HG03139 (cell line): ENCODE data around the gene TMEM151B.

Source experiments
- ATAC-seq: cut with Tn5 transposase; IDR thresholded peaks from one replicate; pipeline ENCODE4 v1.9.1; 2021; ENCODE audit not compliant: unreplicated experiment

Gene TMEM151B

DNA sequence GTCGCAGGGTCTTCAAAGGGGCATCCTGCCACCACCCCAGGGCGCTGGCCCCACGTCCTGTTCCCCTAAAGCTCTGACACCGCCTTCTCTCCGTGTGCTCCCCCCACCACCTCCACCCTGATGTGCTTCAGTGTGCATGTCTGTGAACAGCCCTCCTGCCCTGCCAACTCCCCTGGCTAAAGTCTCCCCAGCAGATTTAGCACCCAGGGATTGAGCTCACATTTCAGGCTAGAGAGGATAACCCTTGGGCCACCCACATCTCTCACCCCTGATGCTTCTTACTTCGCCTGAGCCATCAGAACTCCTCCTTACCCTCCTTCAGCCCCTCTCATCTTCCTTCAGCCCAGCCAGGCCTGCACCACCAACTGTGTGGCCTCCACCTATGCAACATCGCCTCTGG lies 7.5 kb downstream of the TMEM151B start:
- ATAC-seq, result no peak

DNA sequence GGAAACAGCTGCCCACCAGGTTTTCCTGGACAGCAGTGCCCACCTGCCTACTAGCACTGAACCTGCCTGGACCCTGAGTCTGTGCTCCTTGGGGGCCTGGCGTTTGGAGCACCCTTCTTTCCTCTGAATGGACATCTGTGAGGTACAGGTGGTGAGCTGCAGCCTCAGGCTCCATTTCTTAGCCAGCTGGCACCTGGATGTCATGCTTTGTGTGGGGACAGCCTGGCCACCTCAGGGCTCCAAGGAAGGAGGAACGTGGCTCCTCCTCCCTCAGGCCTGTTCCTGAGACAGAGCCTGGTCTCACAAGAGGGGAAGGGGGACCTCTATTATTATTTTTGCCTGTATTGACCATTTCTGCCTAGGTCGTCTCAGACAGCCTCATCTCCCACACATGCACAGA lies 8.1 kb downstream of the TMEM151B start:
- no peak for ATAC-seq

DNA sequence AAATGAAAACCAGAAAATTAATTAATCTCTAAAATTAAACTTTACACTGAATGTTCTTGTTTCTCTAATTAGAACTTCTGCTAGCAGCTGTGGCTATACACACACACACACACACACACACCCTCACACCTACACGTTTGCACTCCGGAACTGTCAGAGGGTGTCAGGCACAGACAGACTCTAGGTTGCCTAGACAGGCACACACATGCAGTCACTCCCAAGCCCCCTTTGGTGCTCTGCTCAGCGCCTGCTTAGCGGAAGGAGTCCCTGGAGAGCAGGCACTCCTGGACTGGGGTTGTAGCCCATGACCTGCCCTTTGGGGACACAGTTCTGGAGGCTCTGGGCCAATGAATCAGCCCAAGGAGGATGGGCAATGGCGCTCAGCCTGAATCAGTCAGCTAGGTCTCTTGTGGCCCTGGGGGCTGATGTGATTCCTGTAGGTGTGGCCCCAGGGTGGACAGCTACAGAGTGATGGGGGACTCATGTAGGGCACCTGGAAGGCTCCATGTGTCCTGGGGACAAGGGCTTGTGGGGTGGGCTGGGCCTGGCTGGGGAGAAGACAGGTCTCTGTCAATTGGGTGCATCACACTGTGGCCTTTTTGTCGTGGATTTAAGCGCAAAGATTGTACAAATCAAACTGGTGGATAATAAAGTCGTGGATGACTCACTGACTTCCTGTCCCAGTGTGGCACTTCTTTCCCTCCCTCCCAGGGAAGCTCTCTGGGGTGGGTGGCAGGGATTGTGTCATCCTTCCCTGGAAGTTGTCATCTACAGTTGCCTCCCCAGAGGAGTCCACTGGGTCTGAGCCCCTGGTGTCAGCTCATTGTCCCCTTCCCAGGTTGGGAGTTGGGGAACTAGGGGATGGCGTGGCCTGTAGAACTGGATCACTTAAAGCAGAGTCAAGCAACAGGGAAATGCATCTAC lies 8.8 kb downstream of the TMEM151B start:
- no peak for ATAC-seq

DNA sequence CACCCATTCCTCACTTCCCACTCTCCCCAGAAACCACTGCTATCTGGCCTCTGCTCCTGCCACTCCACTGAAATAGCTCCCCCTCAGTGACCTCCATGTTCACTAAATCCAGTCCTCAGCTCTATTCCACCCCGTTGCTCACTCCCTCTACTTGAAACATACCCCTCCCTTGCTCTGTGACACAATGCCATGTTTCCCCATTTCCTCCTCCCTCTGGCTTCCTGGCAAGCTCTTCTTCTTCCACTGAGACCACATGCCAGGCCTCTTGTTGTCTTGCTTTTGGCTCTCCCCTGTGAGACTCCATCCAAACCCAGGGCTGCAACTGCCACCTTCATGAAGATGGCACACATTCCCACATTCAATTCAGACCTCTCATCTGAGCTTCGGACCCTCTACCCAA lies 13.9 kb downstream of the TMEM151B start:
- no peak for ATAC-seq

DNA sequence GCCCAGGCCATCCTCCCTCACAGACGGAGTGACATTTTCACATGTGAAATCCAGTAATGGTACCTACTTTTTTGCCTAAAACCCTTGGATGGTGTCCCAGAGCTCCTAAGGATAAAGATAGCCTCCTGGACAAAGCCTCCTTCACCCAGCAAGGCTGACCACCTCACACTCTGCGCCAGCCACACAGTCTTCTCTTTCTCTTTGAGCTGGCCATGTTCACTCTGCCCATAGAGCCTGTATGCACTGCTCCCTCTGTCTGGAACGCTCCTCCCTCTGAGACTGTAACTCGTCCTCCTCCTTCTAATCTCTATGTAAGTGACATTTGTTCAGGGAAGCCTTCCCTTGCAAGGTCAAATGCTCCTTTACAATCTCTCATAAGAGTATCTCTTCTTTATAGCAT lies 14.6 kb downstream of the TMEM151B start:
- no peak for ATAC-seq

DNA sequence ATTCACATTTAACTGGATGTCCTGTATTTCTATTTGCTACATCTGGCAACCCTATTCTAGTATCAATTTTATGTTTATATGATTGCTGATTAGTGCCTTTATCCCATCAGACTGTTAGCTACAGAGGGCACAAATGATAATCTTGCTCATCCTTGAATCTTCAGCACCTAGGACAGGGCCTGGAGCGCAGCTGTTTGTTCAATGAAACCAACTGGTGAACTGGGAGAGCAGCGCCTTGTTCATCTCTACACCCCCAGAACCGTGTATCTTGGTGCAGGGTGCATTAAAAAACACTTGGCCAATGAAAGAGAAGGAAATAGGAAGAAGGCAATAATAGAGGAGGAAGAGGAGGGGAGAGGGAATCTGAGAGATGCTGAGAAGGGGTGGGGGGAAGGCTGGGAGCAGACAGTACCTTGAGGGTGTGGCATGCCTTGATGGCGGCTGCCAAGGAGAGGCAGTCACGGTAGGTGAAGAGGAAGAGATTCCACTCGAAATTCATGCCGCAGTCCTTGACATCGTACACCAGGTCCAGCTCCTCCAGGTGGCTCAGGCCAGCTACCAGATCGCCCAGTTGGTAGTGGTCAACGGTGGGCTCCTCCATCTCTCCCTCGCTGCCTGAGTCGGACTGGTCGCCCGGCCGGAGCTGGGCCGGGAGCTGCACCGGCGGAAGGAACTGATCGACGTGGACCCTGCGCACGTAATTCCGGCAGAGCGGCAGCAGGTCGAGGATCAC lies 15.5 kb downstream of the TMEM151B start:
- no peak for ATAC-seq

DNA sequence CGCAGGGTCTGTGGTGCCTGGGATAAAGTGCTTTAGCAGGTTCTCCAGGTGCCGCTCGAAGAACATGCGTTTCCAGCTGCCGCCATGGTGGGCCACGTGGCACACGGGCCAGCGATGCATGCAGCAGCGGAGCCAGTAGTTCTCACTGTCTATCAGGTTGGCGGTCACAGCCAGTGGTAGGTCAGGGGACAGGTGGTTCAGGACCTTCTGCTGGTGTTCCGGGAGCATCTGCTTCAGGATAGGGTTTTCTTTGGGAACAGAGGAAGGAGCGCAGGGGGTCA lies 16.0 kb downstream of the TMEM151B start:
- ATAC-seq, result no peak

DNA sequence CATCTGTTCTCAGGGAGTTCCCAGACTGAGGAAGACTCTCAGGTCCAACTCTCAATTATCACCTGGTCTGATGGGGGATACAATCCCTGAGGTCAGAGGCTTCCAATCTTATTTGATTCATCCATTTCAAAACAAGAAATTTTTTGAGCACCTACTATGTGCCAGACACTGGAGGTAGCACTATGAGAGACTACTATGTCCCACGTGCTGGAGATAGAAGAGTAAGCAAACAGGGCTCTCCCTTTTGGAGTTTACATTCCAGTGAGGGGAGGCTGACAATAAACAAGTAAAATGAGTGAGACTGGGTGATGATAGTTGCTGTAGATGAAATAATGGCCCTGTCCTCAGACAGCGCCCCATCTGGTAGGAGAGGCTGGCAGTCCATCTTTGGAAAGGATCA lies 16.5 kb downstream of the TMEM151B start:
- ATAC-seq, result no peak

DNA sequence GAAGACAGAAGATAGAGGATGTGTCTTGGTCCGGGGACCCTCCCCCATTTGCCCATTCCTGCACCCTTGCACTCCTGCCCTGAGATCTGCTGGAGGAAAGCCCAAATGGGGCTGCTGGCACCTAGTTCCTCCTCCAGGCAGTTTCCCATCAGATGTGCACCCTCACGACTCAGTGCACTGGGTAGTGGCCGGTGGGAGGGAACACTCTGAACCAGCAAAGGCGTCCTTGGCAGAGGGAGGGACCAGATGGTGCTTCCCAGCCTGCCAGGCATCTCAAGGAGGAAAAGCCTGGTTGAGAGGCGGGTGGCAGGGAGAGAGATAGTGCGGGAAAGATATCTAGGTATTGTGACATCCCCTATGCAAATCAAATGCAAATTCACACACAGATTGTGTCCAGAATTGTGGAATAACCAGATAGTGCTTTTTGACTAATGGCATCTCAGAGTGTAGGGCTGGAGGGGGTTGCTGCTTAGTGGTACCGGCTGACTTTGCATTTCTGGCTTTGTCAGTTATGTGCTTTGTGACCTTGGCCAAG lies 19.5 kb downstream of the TMEM151B start:
- no peak for ATAC-seq

DNA sequence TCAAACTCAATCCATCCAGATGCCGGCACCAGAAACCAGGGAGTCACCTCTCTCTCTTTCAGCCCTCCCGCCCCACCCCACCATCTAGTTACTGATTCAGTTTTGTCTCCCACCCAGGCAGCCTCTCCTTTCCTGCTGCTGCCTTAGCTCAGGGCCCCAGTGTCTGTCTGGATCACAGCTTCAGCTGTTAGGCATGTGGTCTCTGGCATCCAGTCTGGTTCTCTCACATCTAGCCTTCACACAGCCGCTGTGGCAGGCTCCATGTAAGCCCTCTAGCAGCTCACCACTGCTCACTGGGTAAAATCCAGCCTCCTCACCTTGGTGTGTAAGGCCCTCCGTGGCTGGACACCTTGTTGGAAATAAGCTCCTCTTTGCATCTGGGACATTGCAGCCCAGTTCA lies 21.6 kb downstream of the TMEM151B start:
- ATAC-seq, result no peak

DNA sequence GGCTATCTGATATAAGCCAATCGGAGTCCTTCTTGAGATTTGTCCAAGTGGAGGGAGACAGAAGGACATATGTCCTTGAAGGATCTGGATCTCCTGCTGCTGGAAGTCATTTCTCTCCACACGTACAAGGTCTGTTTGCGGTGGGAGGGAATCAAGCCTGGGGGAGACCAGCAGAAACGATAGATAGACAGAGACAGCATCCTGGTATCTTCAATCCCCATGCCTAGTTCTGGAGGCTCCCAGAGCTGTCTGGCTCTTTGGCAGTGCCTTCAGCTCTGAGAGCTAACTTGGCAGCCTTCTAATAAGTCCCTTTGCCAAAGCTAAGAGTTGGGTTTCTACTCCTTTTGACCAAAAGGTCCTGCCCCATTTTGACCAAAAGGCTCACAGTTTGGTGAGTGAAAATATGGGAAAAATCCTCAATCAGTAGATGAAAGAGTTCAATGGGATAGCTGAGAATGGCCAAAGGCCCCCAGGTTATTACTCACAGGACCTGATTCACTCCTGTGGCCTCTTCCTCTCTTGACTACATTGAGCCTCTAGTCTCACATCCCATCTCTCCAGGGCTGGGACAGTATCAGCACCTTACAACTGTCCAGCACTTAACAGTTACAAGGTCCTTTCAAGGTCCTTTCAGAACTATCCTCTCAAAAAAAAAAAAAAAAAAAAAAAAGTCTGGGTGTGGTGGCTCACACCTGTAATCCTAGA lies 22.6 kb downstream of the TMEM151B start:
- no peak for ATAC-seq

DNA sequence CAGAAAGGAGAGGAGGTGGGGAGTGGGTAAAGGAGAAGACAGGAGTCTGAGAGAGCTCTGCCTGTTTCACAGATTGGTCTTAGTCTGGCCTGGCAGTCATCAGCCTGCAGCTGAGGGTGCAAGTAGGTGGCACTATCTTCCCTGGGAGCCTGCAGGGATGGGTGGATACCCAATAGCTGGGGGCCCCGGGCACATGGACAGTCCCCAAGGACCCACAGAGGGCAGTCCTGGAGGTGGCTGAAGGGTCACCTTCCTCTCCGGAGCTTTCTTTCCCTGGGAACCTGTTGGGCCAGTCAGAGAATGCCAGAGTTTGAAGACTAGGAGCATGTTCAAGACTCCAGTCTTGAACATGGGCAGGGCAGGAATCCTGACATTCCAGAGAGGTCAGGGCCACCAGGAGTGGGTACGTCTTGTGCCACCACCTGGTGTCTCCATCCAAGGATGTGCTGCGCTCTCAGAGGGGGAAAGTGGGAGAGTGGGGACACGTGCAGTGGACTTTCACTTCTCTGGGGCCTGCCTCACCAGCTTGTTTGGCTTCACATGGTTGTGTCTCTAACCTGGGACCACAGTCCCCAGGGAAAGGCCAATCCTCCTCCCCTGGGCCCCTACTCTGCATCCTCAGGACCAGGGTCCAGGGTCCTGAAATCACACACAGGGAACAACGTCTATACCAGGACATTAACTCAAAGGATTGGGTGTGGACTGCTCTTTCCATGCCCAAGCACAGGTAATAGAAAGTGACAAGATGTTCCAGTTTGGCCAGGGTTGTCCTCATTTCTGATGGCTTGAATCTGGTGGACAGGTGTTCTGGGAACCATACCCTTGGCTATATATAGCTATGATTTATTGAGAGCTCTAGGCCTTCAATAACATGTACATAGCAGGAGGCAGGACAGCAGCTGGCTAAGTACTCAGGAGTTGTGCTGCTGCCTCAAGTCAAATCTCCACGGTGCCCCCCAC lies 24.9 kb downstream of the TMEM151B start:
- ATAC-seq, result no peak

DNA sequence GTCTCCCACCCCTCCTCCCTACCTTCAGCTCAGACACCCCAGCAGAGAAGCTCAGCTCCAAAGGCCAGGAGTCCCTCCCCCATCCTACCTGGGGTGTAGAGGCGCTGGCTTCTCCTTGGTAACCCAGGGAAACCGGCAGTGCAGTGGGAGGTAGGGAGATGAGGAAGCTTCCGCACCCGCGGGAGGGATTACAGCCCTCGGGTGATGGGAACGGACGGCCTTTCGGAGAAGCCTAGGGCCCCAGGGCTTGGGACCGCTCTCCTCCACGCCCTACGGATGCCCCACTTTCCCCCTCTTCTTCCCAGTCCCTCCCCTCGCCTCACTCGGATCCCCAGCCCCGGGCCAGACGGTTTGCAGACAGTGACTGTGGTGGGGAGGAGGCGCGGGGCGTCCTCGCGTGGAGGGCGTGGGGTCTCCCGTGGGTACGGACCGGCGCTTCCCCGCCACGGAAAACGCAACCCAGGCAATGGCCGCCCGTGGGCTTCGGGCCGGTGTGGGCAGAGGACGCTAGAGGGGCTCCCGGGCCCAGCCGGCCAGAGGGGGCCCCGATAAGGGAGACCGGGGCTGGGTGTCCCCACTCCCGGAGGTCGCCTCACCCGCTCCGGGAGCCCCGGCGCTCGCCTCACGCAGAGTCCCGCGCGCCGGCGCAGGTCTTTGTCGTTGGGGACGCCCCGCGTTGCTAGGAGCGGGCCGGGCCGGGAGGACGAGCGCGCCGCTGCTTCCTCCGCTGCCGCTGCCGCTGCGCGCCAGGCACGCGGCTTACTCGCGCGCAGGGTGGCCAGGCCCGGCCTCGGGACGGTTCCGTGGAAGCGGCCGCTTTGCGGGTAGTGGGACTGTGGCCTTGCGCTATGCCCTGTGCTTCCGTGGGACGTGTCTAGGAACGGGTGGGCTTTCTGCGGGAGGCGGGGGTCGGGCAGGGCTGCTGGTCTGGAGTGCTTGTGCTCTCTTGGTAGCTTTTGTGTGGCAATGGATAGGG lies 27.1 kb downstream of the TMEM151B start:
- ATAC-seq, result no peak

DNA sequence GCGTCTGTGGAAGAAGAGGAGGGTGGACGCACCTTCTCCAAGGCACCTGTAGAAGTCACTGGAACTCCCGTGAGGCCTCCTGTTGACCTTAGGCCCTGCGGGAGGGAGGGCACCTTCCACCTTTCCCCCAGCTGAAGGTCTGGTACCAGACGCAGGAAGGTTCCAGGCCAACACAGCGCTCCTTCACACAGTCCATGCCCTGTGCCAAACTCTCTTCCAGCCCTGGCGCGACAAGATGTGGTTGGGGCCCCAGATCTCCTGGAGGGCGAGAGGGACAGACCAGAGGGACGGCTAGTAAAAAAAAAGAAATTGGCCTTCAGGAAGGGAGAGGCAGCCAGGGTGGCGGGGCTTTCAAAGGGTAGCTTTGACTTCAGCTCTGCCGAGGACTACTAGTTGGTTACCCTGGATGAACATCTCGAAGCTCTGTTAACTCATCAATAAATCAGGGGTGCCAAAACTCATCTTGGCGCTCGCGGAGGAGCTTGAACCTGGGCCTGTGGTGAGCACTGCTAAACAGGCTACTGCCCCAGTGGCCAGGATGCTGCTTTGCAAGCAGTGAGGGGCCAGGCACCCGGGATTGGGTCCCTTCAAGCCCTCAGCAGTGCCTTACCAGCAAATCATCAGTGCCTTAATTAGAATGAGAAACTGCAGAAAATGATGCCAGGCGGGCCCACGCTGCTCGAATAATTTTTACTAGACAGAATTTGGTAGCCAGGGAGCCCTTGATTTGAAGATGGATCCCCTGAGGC lies 28.0 kb downstream of the TMEM151B start:
- ATAC-seq, result no peak

DNA sequence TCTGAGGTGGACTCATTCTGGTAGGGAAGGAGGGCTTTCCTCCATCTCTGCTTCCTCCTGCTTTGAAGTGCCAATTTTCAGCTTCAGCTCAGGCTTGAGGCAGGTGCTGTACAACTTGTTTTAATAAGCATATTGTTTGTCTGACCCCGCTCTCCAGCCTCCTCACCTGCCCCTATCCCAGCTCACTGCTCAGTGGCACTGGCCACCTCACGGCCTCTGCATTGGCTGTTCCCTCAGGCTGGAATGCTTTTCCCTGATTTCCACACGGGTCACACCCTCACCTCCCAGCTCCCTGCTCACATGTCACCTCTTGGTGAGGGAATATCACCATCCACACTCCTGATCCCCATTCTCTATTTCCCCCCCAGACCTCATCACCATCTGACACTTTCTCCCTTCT lies 28.6 kb downstream of the TMEM151B start:
- ATAC-seq, result no peak

DNA sequence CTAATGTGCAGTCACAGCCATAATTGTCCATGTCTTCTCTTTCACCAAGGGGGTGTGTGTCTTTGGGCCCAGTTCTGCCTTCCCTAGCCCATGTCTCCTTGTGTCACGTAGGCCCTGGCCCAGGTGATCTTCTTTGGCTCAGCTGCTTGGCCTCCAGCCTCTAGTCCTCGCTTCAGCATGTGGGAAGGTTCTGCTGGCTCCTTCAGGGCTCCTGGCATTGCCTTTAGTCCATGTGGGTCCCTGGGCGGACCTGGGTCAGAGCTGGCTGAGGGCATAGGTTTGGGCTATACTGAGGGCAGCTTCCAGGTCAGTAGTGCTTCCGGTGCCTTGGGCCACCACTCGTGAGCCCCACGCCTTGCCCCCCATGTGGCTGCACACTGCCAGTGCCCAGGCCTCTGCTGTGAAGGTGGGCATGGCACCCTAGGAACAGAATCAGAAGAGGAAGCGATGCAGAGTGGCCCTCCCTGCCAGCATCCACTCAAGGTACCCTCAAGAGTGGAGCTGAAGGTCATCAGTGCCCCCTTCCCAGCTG lies 30.1 kb downstream of the TMEM151B start:
- no peak for ATAC-seq

DNA sequence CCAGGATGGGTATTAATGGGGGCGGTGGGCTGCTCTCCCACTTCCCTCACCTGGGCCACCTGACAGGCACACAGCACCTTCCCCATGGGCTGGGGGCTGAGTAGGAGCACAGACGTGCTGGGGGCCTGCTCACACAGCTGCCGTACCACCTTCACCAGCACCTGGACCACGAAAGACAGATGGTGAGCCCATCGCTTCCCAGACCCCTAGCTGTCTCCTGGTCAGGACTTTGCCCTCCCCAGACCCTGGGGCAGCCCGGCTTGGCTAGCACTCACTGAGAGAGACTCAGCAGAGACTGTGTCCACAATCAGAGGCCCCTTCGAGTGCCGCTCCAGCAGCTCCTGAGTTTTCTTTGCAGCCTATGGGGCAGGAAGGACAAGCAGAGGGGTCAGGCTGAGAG lies 30.9 kb downstream of the TMEM151B start:
- ATAC-seq, result no peak

DNA sequence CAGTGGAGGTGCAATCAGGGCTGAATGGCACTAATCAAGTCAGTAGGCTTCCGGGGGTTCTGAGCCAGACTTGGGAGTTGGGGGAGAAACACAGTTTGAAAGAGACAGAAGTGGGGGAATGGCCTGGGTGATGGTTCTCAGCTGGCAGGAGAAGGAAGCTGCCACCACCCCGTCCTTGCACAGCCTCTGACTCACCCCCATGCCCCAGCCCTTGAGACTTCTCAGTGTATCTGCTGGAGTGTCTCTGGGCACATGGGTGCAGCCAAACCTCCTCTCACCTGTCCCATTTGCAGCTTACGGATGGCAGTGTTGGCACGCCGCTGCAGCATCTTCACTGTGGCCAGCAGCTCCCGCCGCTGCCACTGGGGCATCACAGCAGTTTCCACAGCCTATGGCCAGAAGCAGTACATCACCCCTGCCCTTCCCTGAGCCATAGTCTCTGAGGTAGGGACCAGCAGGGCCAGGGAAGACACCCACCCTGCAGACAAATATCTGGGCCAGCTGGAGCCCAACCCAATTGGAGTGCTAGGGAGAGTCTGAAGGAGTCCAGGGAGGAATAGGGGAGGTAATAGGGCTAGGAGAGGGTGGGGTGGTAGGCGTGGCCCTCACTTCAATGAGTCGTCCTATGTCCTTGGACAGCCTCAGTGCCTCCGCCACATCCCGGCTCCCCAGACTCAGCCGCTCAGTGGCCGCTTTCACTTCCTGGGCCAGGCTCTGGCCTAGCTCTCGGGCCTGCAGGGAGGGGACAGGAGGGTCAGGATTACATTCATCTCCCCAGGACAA lies 31.7 kb downstream of the TMEM151B start:
- no peak for ATAC-seq
